Tibial nerve (tissue), 3 donors: Measurements from ENCODE around the gene HRAS.

ENCODE experiments used
- CTCF ChIP-seq, 5 experiments: fragments of 200-600 bp in 3 of 5; fragments of 450-650 bp in 2 of 5; sonication (generic) in 3 of 5; IDR thresholded peaks; one replicate each; pipeline ENCODE4 v1.5.1; 2016 to 2019; ENCODE audit warnings: antibody characterized with exemption in 5 of 5, mild to moderate bottlenecking in 3 of 5, moderate library complexity in 2 of 5
- POLR2A ChIP-seq, 2 donors: fragments of 450-650 bp; IDR thresholded peaks; one replicate each; pipeline ENCODE4 v1.6.1; 2017; ENCODE audit warnings: antibody characterized with exemption in 2 of 2, mild to moderate bottlenecking in 2 of 2, moderate library complexity in 2 of 2

GRCh38 chr11:495537-495931 lies 39.8 kb downstream of the HRAS start:
- TF ChIP-seq POLR2A (IDR thresholded peaks at IDR 0.05) (no peak), CTCF (IDR thresholded peaks at IDR 0.05) (no peak)
